ENCODE measurements around the gene SPAG16. TPM values are rescaled to one million over a fixed set of nuclear protein-coding genes. Genes with fewer than 3 reads are reported as not detected.

The SPAG16 gene
- total RNA-seq, 2 experiments from 2014 or later, result 2.8 to 3.2 TPM

DNA sequence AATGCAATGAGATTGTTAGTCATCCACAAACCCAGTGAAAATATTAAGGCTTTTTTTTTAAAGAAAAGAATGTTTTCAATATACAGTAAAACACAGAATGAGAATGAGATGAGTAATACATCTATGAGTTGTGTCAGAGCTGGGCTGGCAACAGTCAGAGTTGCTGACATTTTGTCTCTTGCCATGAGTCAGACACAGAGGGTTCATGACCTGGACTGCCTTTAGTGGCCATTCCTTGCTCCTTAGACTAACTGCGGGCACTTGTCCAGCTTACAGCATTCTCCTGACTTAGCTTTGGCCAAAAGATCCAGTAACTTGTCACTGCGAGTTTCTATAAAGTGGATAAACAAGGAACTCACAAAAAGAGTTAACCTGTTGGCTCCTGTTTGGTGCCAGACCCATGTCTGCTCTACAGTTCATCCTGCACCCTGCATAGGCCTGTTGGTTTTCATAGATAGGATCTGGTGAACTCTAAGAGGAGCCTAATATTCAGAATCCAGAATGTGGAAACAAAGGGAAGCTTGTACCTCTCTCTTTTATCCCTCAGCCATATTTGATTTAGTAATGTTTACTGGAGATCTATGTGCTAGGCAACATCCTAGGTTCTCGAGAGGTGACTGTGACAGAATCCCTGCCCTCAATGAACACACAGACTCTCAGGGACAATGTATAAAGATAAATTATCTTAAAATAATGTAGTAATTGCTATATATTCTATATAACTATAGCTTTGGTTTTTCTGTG is 735.1 kb downstream of the SPAG16 start:
- Histone ChIP-seq H3K9me3 (ENCODE audit: control insufficient read depth in 1 of 2, insufficient read depth in 1 of 2, low read length in 2 of 2) (no peaks in the 10 kb centered on the region), H3K4me1 (ENCODE audit: insufficient read depth, low read length) (no peaks in the 10 kb centered on the region), H3K4me3 (ENCODE audit: low read length) (no peak overlapping the region), H3K27me3 (ENCODE audit: control insufficient read depth in 1 of 2, insufficient read depth in 2 of 2, low read length in 2 of 2) (no peaks in the 10 kb centered on the region), H3K36me3 (ENCODE audit: insufficient read depth, low read length) (no peaks in the 10 kb centered on the region), H3K27ac (ENCODE audit: low read depth in 1 of 2, low read length in 2 of 2) (no peak overlapping the region)
- ChIA-PET POLR2A (no interaction called here), CTCF (no interaction called here)
- Mint-ChIP-seq H3K27me3 (no peaks in the 10 kb centered on the region), H3K27ac (no peak overlapping the region), H3K4me3 (no peak overlapping the region), H3K9me3 (no peaks in the 10 kb centered on the region), H3K4me1 (ENCODE audit: low read depth) (no peaks in the 10 kb centered on the region), H3K36me3 (ENCODE audit: low read depth) (no peaks in the 10 kb centered on the region)
- no peak for DNase-seq
- ATAC-seq (ENCODE audit: poor library complexity), result no peak
- intact Hi-C loops (cut with DNase I, micrococcal nuclease), result no loop called here
- TF ChIP-seq, protein P1, sequence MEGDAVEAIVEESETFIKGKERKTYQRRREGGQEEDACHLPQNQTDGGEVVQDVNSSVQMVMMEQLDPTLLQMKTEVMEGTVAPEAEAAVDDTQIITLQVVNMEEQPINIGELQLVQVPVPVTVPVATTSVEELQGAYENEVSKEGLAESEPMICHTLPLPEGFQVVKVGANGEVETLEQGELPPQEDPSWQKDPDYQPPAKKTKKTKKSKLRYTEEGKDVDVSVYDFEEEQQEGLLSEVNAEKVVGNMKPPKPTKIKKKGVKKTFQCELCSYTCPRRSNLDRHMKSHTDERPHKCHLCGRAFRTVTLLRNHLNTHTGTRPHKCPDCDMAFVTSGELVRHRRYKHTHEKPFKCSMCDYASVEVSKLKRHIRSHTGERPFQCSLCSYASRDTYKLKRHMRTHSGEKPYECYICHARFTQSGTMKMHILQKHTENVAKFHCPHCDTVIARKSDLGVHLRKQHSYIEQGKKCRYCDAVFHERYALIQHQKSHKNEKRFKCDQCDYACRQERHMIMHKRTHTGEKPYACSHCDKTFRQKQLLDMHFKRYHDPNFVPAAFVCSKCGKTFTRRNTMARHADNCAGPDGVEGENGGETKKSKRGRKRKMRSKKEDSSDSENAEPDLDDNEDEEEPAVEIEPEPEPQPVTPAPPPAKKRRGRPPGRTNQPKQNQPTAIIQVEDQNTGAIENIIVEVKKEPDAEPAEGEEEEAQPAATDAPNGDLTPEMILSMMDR (IDR thresholded peaks at IDR 0.05), result no peak

DNA sequence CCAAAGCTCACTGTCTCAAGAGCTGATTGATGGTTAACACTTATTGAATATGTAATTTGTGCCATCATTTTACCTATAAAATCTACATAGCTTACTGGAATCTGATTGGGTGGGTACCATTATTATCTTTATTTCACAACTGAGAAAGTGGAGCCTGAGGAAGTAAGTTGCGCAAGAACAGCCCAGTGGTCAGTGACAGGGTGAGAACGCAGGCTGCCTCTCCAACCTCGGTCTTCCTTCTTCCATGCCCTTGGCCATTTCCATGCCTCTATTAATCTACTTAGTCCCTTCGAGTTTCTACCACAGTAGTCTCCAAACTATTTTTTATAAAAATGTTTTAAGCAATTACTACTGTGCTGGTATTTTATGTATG is 735.7 kb downstream of the SPAG16 start:
- DNase-seq, result no peak

DNA sequence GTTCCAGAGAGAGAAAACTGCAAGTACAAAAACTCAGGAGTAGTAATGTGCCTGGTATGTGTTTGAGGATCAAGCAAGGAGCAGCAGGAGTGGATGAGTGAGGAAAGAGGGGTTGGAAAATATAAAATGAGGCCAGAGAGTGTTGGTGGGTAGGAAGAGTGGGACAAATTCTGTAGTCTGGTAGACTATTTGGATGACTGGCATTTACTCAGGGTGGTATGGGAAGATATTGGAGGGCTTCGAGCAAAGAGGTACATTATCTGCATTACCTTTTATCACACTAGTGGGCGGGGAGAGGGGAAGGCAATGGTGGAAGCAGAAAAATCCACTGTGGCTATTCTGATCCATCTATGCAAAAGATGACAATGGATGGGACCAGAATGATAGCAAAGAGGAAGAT is 744.9 kb downstream of the SPAG16 start:
- Mint-ChIP-seq H3K27ac (no peak overlapping the region), H3K9me3 (peaks cover 9% of the 10 kb centered on the region), H3K27me3 (no peaks in the 10 kb centered on the region), H3K4me3 (no peak overlapping the region), H3K36me3 (ENCODE audit: low read depth) (no peaks in the 10 kb centered on the region), H3K4me1 (ENCODE audit: low read depth) (no peaks in the 10 kb centered on the region)
- ATAC-seq (ENCODE audit: poor library complexity), result no peak
- ChIA-PET CTCF (no interaction called here), POLR2A (no interaction called here)
- intact Hi-C loops (cut with DNase I, micrococcal nuclease), result no loop called here
- H3K4me3 ChIP-seq (ENCODE audit: low read length), result no peak overlapping the region
- no peak for DNase-seq
- H3K36me3 ChIP-seq (ENCODE audit: insufficient read depth, low read length), result no peaks in the 10 kb centered on the region
- H3K4me1 ChIP-seq (ENCODE audit: insufficient read depth, low read length), result no peaks in the 10 kb centered on the region
- H3K27ac ChIP-seq (ENCODE audit: low read depth in 1 of 2, low read length in 2 of 2), result no peak overlapping the region
- TF ChIP-seq, protein P1 (IDR thresholded peaks at IDR 0.05), result no peak
- peaks cover 0 to under 1% of the 10 kb centered on the region in 2 experiments for H3K9me3 ChIP-seq (ENCODE audit: control insufficient read depth in 1 of 2, insufficient read depth in 1 of 2, low read length in 2 of 2)
- H3K27me3 ChIP-seq (ENCODE audit: control insufficient read depth in 1 of 2, insufficient read depth in 2 of 2, low read length in 2 of 2), result no peaks in the 10 kb centered on the region

More for the DNA sequence above, 735.7 kb downstream of the SPAG16 start:
- Histone ChIP-seq H3K27ac (ENCODE audit: low read depth in 1 of 2, low read length in 2 of 2) (no peak overlapping the region), H3K4me3 (ENCODE audit: low read length) (no peak overlapping the region), H3K9me3 (ENCODE audit: control insufficient read depth in 1 of 2, insufficient read depth in 1 of 2, low read length in 2 of 2) (no peaks in the 10 kb centered on the region), H3K36me3 (ENCODE audit: insufficient read depth, low read length) (no peaks in the 10 kb centered on the region), H3K4me1 (ENCODE audit: insufficient read depth, low read length) (no peaks in the 10 kb centered on the region), H3K27me3 (ENCODE audit: control insufficient read depth in 1 of 2, insufficient read depth in 2 of 2, low read length in 2 of 2) (no peaks in the 10 kb centered on the region)
- Mint-ChIP-seq H3K27me3 (no peaks in the 10 kb centered on the region), H3K9me3 (no peaks in the 10 kb centered on the region), H3K27ac (no peak overlapping the region), H3K4me3 (no peak overlapping the region), H3K36me3 (ENCODE audit: low read depth) (no peaks in the 10 kb centered on the region), H3K4me1 (ENCODE audit: low read depth) (no peaks in the 10 kb centered on the region)
- POLR2A ChIA-PET, result no interaction called here
- ATAC-seq (ENCODE audit: poor library complexity), result no peak
- intact Hi-C loops (cut with DNase I, micrococcal nuclease), result no loop called here
- TF ChIP-seq, protein P1 (IDR thresholded peaks at IDR 0.05), result no peak
- CTCF ChIA-PET, result no interaction called here
